AG09309 (cell line): Measurements from ENCODE around the gene RYR1.

Experiments
- DNase-seq: peaks from one replicate; pipeline ENCODE4 v3.0.0-alpha.2; 2010; ENCODE audit warnings: low read depth
- H3K4me3 ChIP-seq: 2 replicates; pipeline ENCODE4 v1.5.1; 2011; ENCODE audit warnings: mild to moderate bottlenecking, low read depth, low read length, moderate library complexity; ENCODE audit not compliant: control insufficient read depth
- CTCF ChIP-seq: IDR thresholded peaks from 2 replicates; pipeline ENCODE4 v1.5.1; 2011; ENCODE audit warnings: mild to moderate bottlenecking, low read depth, low read length, inconsistent platforms; ENCODE audit not compliant: insufficient read depth, control insufficient read depth; ENCODE audit errors: missing control alignments

The RYR1 gene

GRCh38 chr19:38505958-38506357 lies 72.5 kb downstream of the RYR1 start:
- no peak for DNase-seq
- no peak overlapping the region for H3K4me3 ChIP-seq
- no peak for TF ChIP-seq CTCF

GRCh38 chr19:38506375-38506722 lies 72.9 kb downstream of the RYR1 start:
- no peak for DNase-seq
- TF ChIP-seq CTCF = no peak
- no peak overlapping the region for H3K4me3 ChIP-seq

- H3K4me3 ChIP-seq = no peak overlapping the region
- no peak for DNase-seq
- TF ChIP-seq CTCF = no peak
Measured at GRCh38 chr19:38506723-38507550, 73.4 kb downstream of the RYR1 start.

- no peak for TF ChIP-seq CTCF
- no peak overlapping the region for H3K4me3 ChIP-seq
Measured at GRCh38 chr19:38507551-38508127, 74.1 kb downstream of the RYR1 start.

GRCh38 chr19:38508507-38508906 lies 75.0 kb downstream of the RYR1 start:
- TF ChIP-seq CTCF = no peak
- no peak overlapping the region for H3K4me3 ChIP-seq
- DNase-seq = no peak

More at GRCh38 chr19:38507551-38508127, 74.1 kb downstream of the RYR1 start:
- DNase-seq = no peak

- no peak for DNase-seq
- no peak overlapping the region for H3K4me3 ChIP-seq
- TF ChIP-seq CTCF = no peak
Measured at GRCh38 chr19:38509027-38509426, 75.5 kb downstream of the RYR1 start.
